H9 (cell line): ENCODE results near the gene DPEP2. TPM values are rescaled to one million over a fixed set of nuclear protein-coding genes. Genes with fewer than 3 reads are reported as not detected.
A peak's percentile ranks its signal among the peaks of the same experiment; 100 is the strongest.

Experiments used
- DNase-seq: peaks from one replicate; pipeline ENCODE4 v3.0.0-alpha.2; 2017
- H2AFZ ChIP-seq: one replicate; pipeline ENCODE4 v1.6.1; 2013; ENCODE audit warnings: mild to moderate bottlenecking, low read length, control low read depth, moderate library complexity
- H2AK5ac ChIP-seq: 2 replicates; pipeline ENCODE4 v1.6.1; 2013; ENCODE audit warnings: low read length, control low read depth, mixed read lengths; ENCODE audit not compliant: insufficient read length
- H2BK120ac ChIP-seq: one replicate; pipeline ENCODE4 v1.6.1; 2013; ENCODE audit warnings: low read depth, mild to moderate bottlenecking, low read length, control low read depth, inconsistent platforms; ENCODE audit not compliant: poor library complexity, severe bottlenecking
- H2BK12ac ChIP-seq: 2 replicates; pipeline ENCODE4 v1.6.1; 2013; ENCODE audit warnings: low read length, control low read depth, mixed read lengths, low read depth; ENCODE audit not compliant: insufficient read length
- H2BK15ac ChIP-seq: 2 replicates; pipeline ENCODE4 v1.6.1; 2013; ENCODE audit warnings: low read depth, low read length, control low read depth
- H2BK20ac ChIP-seq: one replicate; pipeline ENCODE4 v1.6.1; 2013; ENCODE audit warnings: low read depth, mild to moderate bottlenecking, low read length, control low read depth, inconsistent platforms; ENCODE audit not compliant: poor library complexity, severe bottlenecking
- H2BK5ac ChIP-seq: 2 replicates; pipeline ENCODE4 v1.6.1; 2013; ENCODE audit warnings: low read length, control low read depth, mixed read lengths; ENCODE audit not compliant: insufficient read length
- H3K14ac ChIP-seq: 2 replicates; pipeline ENCODE4 v1.6.1; 2013; ENCODE audit warnings: low read length, control low read depth; ENCODE audit not compliant: insufficient read depth
- H3K18ac ChIP-seq: 2 replicates; pipeline ENCODE4 v1.6.1; 2013; ENCODE audit warnings: low read depth, mild to moderate bottlenecking, mixed read lengths, low read length, control low read depth; ENCODE audit not compliant: insufficient read length
- H3K23ac ChIP-seq: 2 replicates; pipeline ENCODE4 v1.6.1; 2013; ENCODE audit warnings: low read length, control low read depth, mixed read lengths, low read depth; ENCODE audit not compliant: insufficient read length
- H3K23me2 ChIP-seq: 2 replicates; pipeline ENCODE4 v1.6.1; 2013; ENCODE audit warnings: low read depth, mild to moderate bottlenecking, mixed read lengths, low read length, control low read depth; ENCODE audit not compliant: insufficient read length, poor library complexity, severe bottlenecking
- H3K27ac ChIP-seq: 2 replicates; pipeline ENCODE4 v1.5.1; 2013; ENCODE audit warnings: low read length, control low read depth, mixed read lengths, low read depth; ENCODE audit not compliant: insufficient read length
- H3K27me3 ChIP-seq: 2 replicates; pipeline ENCODE4 v1.6.1; 2013; ENCODE audit warnings: low read length, control low read depth, inconsistent platforms; ENCODE audit not compliant: insufficient read depth
- H3K4ac ChIP-seq: 2 replicates; pipeline ENCODE4 v1.6.1; 2013; ENCODE audit warnings: low read depth, mild to moderate bottlenecking, control low read depth, inconsistent platforms, low read length, moderate library complexity
- H3K4me1 ChIP-seq: 2 replicates; pipeline ENCODE4 v1.6.1; 2013; ENCODE audit warnings: low read length, control low read depth, inconsistent platforms; ENCODE audit not compliant: insufficient read depth
- H3K4me2 ChIP-seq: 2 replicates; pipeline ENCODE4 v1.6.1; 2013; ENCODE audit warnings: low read length, control low read depth, mixed read lengths; ENCODE audit not compliant: insufficient read length, insufficient read depth
- H3K56ac ChIP-seq: 2 replicates; pipeline ENCODE4 v1.6.1; 2013; ENCODE audit warnings: low read depth, mild to moderate bottlenecking, mixed read lengths, low read length, control low read depth; ENCODE audit not compliant: insufficient read length
- H3K79me1 ChIP-seq: 2 replicates; pipeline ENCODE4 v1.6.1; 2013; ENCODE audit warnings: low read depth, mild to moderate bottlenecking, moderate library complexity, low read length, control low read depth, inconsistent platforms; ENCODE audit not compliant: insufficient read depth, poor library complexity, severe bottlenecking
- H3K79me2 ChIP-seq: 2 replicates; pipeline ENCODE4 v1.6.1; 2013; ENCODE audit warnings: low read length, control low read depth, inconsistent platforms; ENCODE audit not compliant: insufficient read depth
- H3K9ac ChIP-seq: 2 replicates; pipeline ENCODE4 v1.6.1; 2013; ENCODE audit warnings: low read length, control low read depth, mixed read lengths; ENCODE audit not compliant: insufficient read length; ENCODE audit errors: extremely low read depth
- H3K9me3 ChIP-seq: one replicate; pipeline ENCODE4 v1.6.1; 2013; ENCODE audit warnings: low read depth, low read length, inconsistent platforms; ENCODE audit not compliant: control insufficient read depth
- H3T11ph ChIP-seq: one replicate; pipeline ENCODE4 v1.6.1; 2013; ENCODE audit warnings: mild to moderate bottlenecking, low read length, control low read depth, inconsistent platforms
- H4K20me1 ChIP-seq: one replicate; pipeline ENCODE4 v1.6.1; 2013; ENCODE audit not compliant: control insufficient read depth, insufficient read length, insufficient read depth
- H4K5ac ChIP-seq: 2 replicates; pipeline ENCODE4 v1.6.1; 2013; ENCODE audit warnings: low read depth, mild to moderate bottlenecking, mixed read lengths, low read length, control low read depth; ENCODE audit not compliant: insufficient read length
- H4K8ac ChIP-seq: replicated peaks from 2 replicates; pipeline ENCODE4 v1.6.1; 2013; ENCODE audit warnings: low read length, control low read depth, mixed read lengths, low read depth; ENCODE audit not compliant: insufficient read length
- H4K91ac ChIP-seq: 2 replicates; pipeline ENCODE4 v1.6.1; 2013; ENCODE audit warnings: low read depth, mild to moderate bottlenecking, moderate library complexity, mixed read lengths, low read length, control low read depth; ENCODE audit not compliant: insufficient read length
- H3K27ac Mint-ChIP-seq, 3 experiments: 2 replicates in 2 of 3; 3 replicates in 1 of 3; pipeline ENCODE4 v1.8.0; 2020 to 2021; ENCODE audit warnings: mixed read lengths in 3 of 3, mild to moderate bottlenecking in 1 of 3, moderate library complexity in 1 of 3
- H3K27me3 Mint-ChIP-seq: 2 replicates; pipeline ENCODE4 v1.8.0; 2021; ENCODE audit warnings: low read depth, mild to moderate bottlenecking, moderate library complexity, mixed read lengths
- H3K36me3 Mint-ChIP-seq, 3 experiments: 2 replicates in 2 of 3; 3 replicates in 1 of 3; pipeline ENCODE4 v1.8.0; 2020 to 2021; ENCODE audit warnings: low read depth in 3 of 3, mixed read lengths in 3 of 3; ENCODE audit not compliant: insufficient read depth in 1 of 3
- H3K4me1 Mint-ChIP-seq, 2 experiments: 2 replicates each; pipeline ENCODE4 v1.8.0; 2020; ENCODE audit warnings: mixed read lengths in 2 of 2
- H3K4me3 Mint-ChIP-seq, 2 experiments: 2 replicates in 1 of 2; 3 replicates in 1 of 2; pipeline ENCODE4 v1.8.0; 2020 to 2021; ENCODE audit warnings: mild to moderate bottlenecking in 2 of 2, mixed read lengths in 2 of 2, moderate library complexity in 1 of 2
- H3K9me3 Mint-ChIP-seq, 2 experiments: 2 replicates in 1 of 2; 3 replicates in 1 of 2; pipeline ENCODE4 v1.8.0; 2020; ENCODE audit warnings: mild to moderate bottlenecking in 2 of 2, mixed read lengths in 2 of 2, moderate library complexity in 1 of 2
- WGBS: extraction: QIAGEN DNeasy Blood & Tissue Kit; methylation state at CpG from one replicate; pipeline ENCODE4 v1.1.7; 2013; ENCODE audit warnings: missing lambda C conversion rate, low lambda C conversion rate, mixed read lengths; ENCODE audit not compliant: insufficient read length; ENCODE audit errors: extremely low coverage; 5-methylcytosine and 5-hydroxymethylcytosine counted together
- total RNA-seq: library from RNA; stranded (reverse); gene quantifications from 2 replicates; pipeline ENCODE4 v1.2.1, GENCODE V29; 2021
- TF ChIP-seq, protein P1 (sequence below): fragments of 200-600 bp; sonication (generic); conservative IDR thresholded peaks from 3 replicates; pipeline ENCODE4 v1.8.0; 2021; ENCODE audit warnings: antibody characterized with exemption, mild to moderate bottlenecking

The DPEP2 gene
- total RNA-seq, 1 experiment from 2014 or later, result not detected

DNA sequence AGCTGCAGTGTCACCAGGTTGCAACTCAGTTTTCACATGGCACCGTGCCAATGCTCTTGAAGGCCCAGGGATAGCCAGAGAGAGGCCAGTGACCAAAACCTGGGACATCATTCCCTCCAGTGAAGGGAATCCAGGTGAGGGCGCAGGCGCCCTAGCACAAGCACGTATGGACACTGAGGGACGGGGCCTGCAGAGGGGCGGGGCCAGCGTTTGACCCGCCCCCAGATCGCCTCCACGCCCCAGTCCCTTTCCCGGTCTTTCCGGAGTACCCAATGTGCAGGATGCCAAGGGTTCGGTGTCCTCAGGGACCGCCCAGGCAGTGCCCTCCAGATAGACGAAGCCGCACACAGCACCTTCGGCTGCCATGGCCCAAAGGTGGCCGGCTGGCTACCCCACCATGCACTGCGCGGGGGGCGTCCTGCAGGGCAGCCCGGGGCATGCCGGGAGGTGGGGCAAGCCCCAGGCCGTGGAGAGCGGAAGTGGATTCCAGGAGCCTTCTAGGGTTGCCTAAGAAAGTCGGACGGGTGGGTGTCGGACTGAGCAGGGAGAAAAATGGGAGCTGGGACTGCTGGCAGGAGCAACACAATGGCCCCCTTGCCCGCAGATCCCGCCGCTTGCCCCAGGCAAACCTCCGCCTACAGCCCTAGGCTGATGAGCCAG, 35.5 kb downstream of the DPEP2 start:
- H2AK5ac ChIP-seq, result no peak overlapping the region
- H2BK15ac ChIP-seq, result no peak overlapping the region
- peaks cover 5% of the 10 kb centered on the region; the same call in 1 of the 2 replicates for H3K4me1 ChIP-seq
- no peaks in the 10 kb centered on the region; the same call in 1 of the 2 replicates for H3K79me2 ChIP-seq
- WGBS, result no CpG with 5 or more reads among the region's 32 CpGs
- no peak overlapping the region for H3K9ac ChIP-seq
- Mint-ChIP-seq H3K27ac (0 out of 7 replicates have a peak overlapping the region, but pooled peaks of 1 of the 3 experiments have one; percentile 53), H3K4me1 (peaks cover 29 to 36% of the 10 kb centered on the region in 2 experiments), H3K36me3 (peaks cover 6 to 57% (median 24%) of the 10 kb centered on the region in 3 experiments), H3K4me3 (no peak overlapping the region), H3K27me3 (no peaks in the 10 kb centered on the region), H3K9me3 (no peaks in the 10 kb centered on the region)
- no peak overlapping the region for H2BK12ac ChIP-seq
- H4K20me1 ChIP-seq, result peaks cover 3% of the 10 kb centered on the region
- H3K23me2 ChIP-seq, result peaks cover 3% of the 10 kb centered on the region
- no peak overlapping the region for H3K27ac ChIP-seq
- H3T11ph ChIP-seq, result no peak overlapping the region
- H3K14ac ChIP-seq, result no peak overlapping the region
- no peak overlapping the region for H3K56ac ChIP-seq
- H4K5ac ChIP-seq, result no peak overlapping the region
- H2AFZ ChIP-seq, result no peak overlapping the region
- H3K23ac ChIP-seq, result no peak overlapping the region
- TF ChIP-seq, protein P1, sequence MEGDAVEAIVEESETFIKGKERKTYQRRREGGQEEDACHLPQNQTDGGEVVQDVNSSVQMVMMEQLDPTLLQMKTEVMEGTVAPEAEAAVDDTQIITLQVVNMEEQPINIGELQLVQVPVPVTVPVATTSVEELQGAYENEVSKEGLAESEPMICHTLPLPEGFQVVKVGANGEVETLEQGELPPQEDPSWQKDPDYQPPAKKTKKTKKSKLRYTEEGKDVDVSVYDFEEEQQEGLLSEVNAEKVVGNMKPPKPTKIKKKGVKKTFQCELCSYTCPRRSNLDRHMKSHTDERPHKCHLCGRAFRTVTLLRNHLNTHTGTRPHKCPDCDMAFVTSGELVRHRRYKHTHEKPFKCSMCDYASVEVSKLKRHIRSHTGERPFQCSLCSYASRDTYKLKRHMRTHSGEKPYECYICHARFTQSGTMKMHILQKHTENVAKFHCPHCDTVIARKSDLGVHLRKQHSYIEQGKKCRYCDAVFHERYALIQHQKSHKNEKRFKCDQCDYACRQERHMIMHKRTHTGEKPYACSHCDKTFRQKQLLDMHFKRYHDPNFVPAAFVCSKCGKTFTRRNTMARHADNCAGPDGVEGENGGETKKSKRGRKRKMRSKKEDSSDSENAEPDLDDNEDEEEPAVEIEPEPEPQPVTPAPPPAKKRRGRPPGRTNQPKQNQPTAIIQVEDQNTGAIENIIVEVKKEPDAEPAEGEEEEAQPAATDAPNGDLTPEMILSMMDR, result no peak
- peak; percentile 69 for DNase-seq
- no peak overlapping the region for H2BK120ac ChIP-seq
- H3K27me3 ChIP-seq, result no peaks in the 10 kb centered on the region
- H3K18ac ChIP-seq, result no peak overlapping the region
- no peaks in the 10 kb centered on the region for H3K9me3 ChIP-seq
- H3K79me1 ChIP-seq, result peaks cover 4% of the 10 kb centered on the region
- H3K4ac ChIP-seq, result no peak overlapping the region
- no peak overlapping the region for H2BK5ac ChIP-seq
- no peak overlapping the region for H4K91ac ChIP-seq
- H4K8ac ChIP-seq, result no peak overlapping the region
- H2BK20ac ChIP-seq, result no peak overlapping the region
- H3K4me2 ChIP-seq, result no peak overlapping the region
